Liver (tissue), 9 donors: ENCODE results near the gene NMNAT2. TPM values are rescaled to one million over a fixed set of nuclear protein-coding genes. Genes with fewer than 3 reads are reported as not detected.

Experiments
- DNase-seq: peaks from one replicate; pipeline ENCODE4 v3.0.0-alpha.2; 2017; ENCODE audit warnings: low spot score
- H3K27ac ChIP-seq, 2 donors: one replicate each; pipeline ENCODE4 v1.7.0; 2013; ENCODE audit warnings: inconsistent platforms in 2 of 2, low read length in 2 of 2, control low read depth in 1 of 2, low read depth in 1 of 2, mild to moderate bottlenecking in 1 of 2
- H3K27me3 ChIP-seq, 4 donors: one replicate each; pipeline versions ENCODE4 v1.6.1 to v1.7.0; 2013; ENCODE audit warnings: low read length in 3 of 4, inconsistent platforms in 1 of 4, mild to moderate bottlenecking in 1 of 4, moderate library complexity in 1 of 4; ENCODE audit not compliant: control insufficient read depth in 4 of 4, insufficient read depth in 4 of 4
- H3K36me3 ChIP-seq, 4 donors: one replicate each; pipeline versions ENCODE4 v1.6.1 to v1.7.0; 2013; ENCODE audit warnings: low read length in 3 of 4, mild to moderate bottlenecking in 3 of 4, low read depth in 1 of 4, moderate library complexity in 1 of 4; ENCODE audit not compliant: control insufficient read depth in 4 of 4, insufficient read depth in 3 of 4
- H3K4me1 ChIP-seq, 4 donors: one replicate each; pipeline versions ENCODE4 v1.6.1 to v1.7.0; 2013; ENCODE audit warnings: low read length in 3 of 4, mild to moderate bottlenecking in 3 of 4, moderate library complexity in 1 of 4; ENCODE audit not compliant: control insufficient read depth in 4 of 4, insufficient read depth in 4 of 4
- H3K4me3 ChIP-seq, 3 donors: one replicate each; pipeline versions ENCODE4 v1.6.1 to v1.7.0; 2013; ENCODE audit warnings: low read length in 3 of 3, control low read depth in 1 of 3, low read depth in 1 of 3, mild to moderate bottlenecking in 1 of 3
- H3K9ac ChIP-seq, 2 donors: one replicate each; pipeline ENCODE4 v1.7.0; 2013; ENCODE audit warnings: low read length in 2 of 2, mild to moderate bottlenecking in 2 of 2, moderate library complexity in 2 of 2, control low read depth in 1 of 2, low read depth in 1 of 2
- H3K9me3 ChIP-seq, 4 donors: one replicate each; pipeline versions ENCODE4 v1.6.1 to v1.7.0; 2013; ENCODE audit warnings: low read length in 3 of 4; ENCODE audit not compliant: control insufficient read depth in 4 of 4
- EGR1 ChIP-seq, 2 donors: IDR thresholded peaks; 2 replicates each; pipeline ENCODE4 v1.6.1; 2016 to 2018; ENCODE audit warnings: antibody characterized with exemption in 2 of 2, low read depth in 2 of 2
- FOXA1 ChIP-seq: IDR thresholded peaks from 2 replicates; pipeline ENCODE4 v1.6.1; 2016; ENCODE audit warnings: antibody characterized with exemption
- FOXA2 ChIP-seq: IDR thresholded peaks from 2 replicates; pipeline ENCODE4 v1.6.1; 2016; ENCODE audit warnings: antibody characterized with exemption
- GABPA ChIP-seq, 2 donors: IDR thresholded peaks in 1 of 2; conservative IDR thresholded peaks in 1 of 2; 2 replicates each; pipeline ENCODE4 v1.6.1; 2016; ENCODE audit warnings: antibody characterized with exemption in 2 of 2, mild to moderate bottlenecking in 1 of 2, moderate library complexity in 1 of 2
- HNF4A ChIP-seq, 2 donors: conservative IDR thresholded peaks; 2 replicates each; pipeline ENCODE4 v1.6.1; 2016; ENCODE audit warnings: antibody characterized with exemption in 2 of 2, mild to moderate bottlenecking in 2 of 2
- HNF4G ChIP-seq: IDR thresholded peaks from 2 replicates; pipeline ENCODE4 v1.6.1; 2016; ENCODE audit warnings: antibody characterized with exemption
- JUND ChIP-seq, 2 donors: IDR thresholded peaks; 2 replicates each; pipeline ENCODE4 v1.6.1; 2016; ENCODE audit warnings: antibody characterized with exemption in 2 of 2
- MAX ChIP-seq: IDR thresholded peaks from 2 replicates; pipeline ENCODE4 v1.6.1; 2016; ENCODE audit warnings: antibody characterized with exemption
- NR2F2 ChIP-seq: IDR thresholded peaks from 2 replicates; pipeline ENCODE4 v1.6.1; 2016; ENCODE audit warnings: antibody characterized with exemption
- RAD21 ChIP-seq, 2 donors: IDR thresholded peaks; 2 replicates each; pipeline ENCODE4 v1.6.1; 2016; ENCODE audit warnings: antibody characterized with exemption in 2 of 2, mild to moderate bottlenecking in 2 of 2
- REST ChIP-seq: IDR thresholded peaks from 2 replicates; pipeline ENCODE4 v1.6.1; 2016; ENCODE audit warnings: antibody characterized with exemption, mild to moderate bottlenecking
- SP1 ChIP-seq: IDR thresholded peaks from 2 replicates; pipeline ENCODE4 v1.6.1; 2018; ENCODE audit warnings: antibody characterized with exemption, mild to moderate bottlenecking
- TAF1 ChIP-seq: conservative IDR thresholded peaks from 2 replicates; pipeline ENCODE4 v1.6.1; 2016; ENCODE audit warnings: antibody characterized with exemption, mild to moderate bottlenecking
- YY1 ChIP-seq: IDR thresholded peaks from 2 replicates; pipeline ENCODE4 v1.6.1; 2016; ENCODE audit warnings: antibody characterized with exemption, mild to moderate bottlenecking
- WGBS: extraction: QIAGEN DNeasy Blood & Tissue Kit; methylation state at CpG from one replicate; pipeline ENCODE4 v1.1.7; 2013; 5-methylcytosine and 5-hydroxymethylcytosine counted together
- polyA plus RNA-seq, 2 donors: library from polyadenylated mRNA; stranded (reverse) in 1 of 2; unstranded in 1 of 2; fragments of 200-250 nt in 1 of 2; fragments of >200 nt in 1 of 2; fragmentation: Nextera tagmentation in 1 of 2; extraction: Ambion mirVana in 1 of 2; gene quantifications; one replicate each; pipeline versions ENCODE4 v1.2.1 to v1.2.3, GENCODE V29; 2013 to 2015
- total RNA-seq, 2 donors: library from RNA; depleted of rRNA; stranded (reverse); fragments of >200 nt; gene quantifications; one replicate each; pipeline ENCODE4 v1.2.3, GENCODE V29; 2014
- TF ChIP-seq, protein P1 (sequence below): IDR thresholded peaks from 2 replicates; pipeline ENCODE4 v1.6.1; 2016; ENCODE audit warnings: antibody characterized with exemption
- TF ChIP-seq, protein P2 (sequence below): IDR thresholded peaks from 2 replicates; pipeline ENCODE4 v1.6.1; 2016; ENCODE audit warnings: antibody characterized with exemption
- TF ChIP-seq, protein P3 (sequence below): fragments of 150-350 bp; IDR thresholded peaks from 2 replicates; pipeline ENCODE4 v1.5.1; 2017; ENCODE audit warnings: improper control_type of control experiment, low read depth, low read length; ENCODE audit not compliant: missing input control
- donor health status: healthy.
- donor health status: healthy.
- donor health status: healthy.
- donor health status: healthy.
- donor health status: healthy.

Gene NMNAT2
- total and polyA plus RNA-seq, 4 donors = under 0.01 to 0.07 (median 0.05) TPM; not detected in 1

GRCh38 chr1:183449223-183449770 is 31.1 kb upstream of the NMNAT2 start (continued):
- TF ChIP-seq, protein P1, sequence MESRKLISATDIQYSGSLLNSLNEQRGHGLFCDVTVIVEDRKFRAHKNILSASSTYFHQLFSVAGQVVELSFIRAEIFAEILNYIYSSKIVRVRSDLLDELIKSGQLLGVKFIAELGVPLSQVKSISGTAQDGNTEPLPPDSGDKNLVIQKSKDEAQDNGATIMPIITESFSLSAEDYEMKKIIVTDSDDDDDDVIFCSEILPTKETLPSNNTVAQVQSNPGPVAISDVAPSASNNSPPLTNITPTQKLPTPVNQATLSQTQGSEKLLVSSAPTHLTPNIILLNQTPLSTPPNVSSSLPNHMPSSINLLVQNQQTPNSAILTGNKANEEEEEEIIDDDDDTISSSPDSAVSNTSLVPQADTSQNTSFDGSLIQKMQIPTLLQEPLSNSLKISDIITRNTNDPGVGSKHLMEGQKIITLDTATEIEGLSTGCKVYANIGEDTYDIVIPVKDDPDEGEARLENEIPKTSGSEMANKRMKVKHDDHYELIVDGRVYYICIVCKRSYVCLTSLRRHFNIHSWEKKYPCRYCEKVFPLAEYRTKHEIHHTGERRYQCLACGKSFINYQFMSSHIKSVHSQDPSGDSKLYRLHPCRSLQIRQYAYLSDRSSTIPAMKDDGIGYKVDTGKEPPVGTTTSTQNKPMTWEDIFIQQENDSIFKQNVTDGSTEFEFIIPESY = no peak

DNA sequence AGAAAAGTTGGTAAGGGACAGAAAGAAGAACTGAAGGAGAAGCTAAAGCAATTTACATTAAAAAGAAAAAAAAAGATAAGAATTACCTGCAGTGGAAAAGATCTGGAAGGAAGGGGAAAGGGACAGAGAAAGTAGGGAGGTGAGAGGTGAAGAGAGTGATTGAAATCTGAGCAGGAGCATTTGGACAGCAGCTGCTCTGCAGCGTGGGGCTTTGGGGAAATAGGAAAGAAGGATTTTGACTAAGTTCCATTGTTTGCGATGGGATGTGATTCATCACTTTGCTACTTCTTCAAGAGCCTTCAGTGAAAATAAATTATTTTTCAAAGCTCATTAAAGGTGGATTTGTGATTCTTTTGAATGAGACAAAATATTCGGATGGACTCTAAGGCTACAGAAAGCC is 26.1 kb upstream of the NMNAT2 start:
- H3K27me3 ChIP-seq = no peaks in the 10 kb centered on the region
- WGBS = 80% methylated on average over 3 of the region's 3 CpGs
- H3K9me3 ChIP-seq = no peaks in the 10 kb centered on the region
- H3K27ac ChIP-seq = no peak overlapping the region
- no peak for DNase-seq
- H3K36me3 ChIP-seq = no peaks in the 10 kb centered on the region
- TF ChIP-seq, protein P1 = no peak
- TF ChIP-seq FOXA1 (no peak), TAF1 (no peak), SP1 (no peak), GABPA (IDR thresholded peaks at IDR 0.05 in 1 of 2, conservative IDR thresholded peaks at IDR 0.05 in 1 of 2) (no peak), RAD21 (IDR thresholded peaks at IDR 0.05) (no peak), NR2F2 (no peak), JUND (IDR thresholded peaks at IDR 0.05) (no peak), MAX (no peak)
- TF ChIP-seq, protein P2, sequence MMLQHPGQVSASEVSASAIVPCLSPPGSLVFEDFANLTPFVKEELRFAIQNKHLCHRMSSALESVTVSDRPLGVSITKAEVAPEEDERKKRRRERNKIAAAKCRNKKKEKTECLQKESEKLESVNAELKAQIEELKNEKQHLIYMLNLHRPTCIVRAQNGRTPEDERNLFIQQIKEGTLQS = no peak
- no peaks in the 10 kb centered on the region for H3K4me1 ChIP-seq
- H3K9ac ChIP-seq = no peak overlapping the region
- no peak overlapping the region for H3K4me3 ChIP-seq

GRCh38 chr1:183443466-183443865 is 25.3 kb upstream of the NMNAT2 start:
- no peak for DNase-seq
- Histone ChIP-seq H3K9me3 (no peaks in the 10 kb centered on the region), H3K27me3 (no peaks in the 10 kb centered on the region), H3K9ac (no peak overlapping the region), H3K27ac (no peak overlapping the region), H3K4me1 (no peaks in the 10 kb centered on the region), H3K36me3 (no peaks in the 10 kb centered on the region), H3K4me3 (no peak overlapping the region)
- 56% methylated on average over 1 of the region's 1 CpG for WGBS
- TF ChIP-seq, protein P1 = no peak
- TF ChIP-seq YY1 = no peak
- TF ChIP-seq, protein P3, sequence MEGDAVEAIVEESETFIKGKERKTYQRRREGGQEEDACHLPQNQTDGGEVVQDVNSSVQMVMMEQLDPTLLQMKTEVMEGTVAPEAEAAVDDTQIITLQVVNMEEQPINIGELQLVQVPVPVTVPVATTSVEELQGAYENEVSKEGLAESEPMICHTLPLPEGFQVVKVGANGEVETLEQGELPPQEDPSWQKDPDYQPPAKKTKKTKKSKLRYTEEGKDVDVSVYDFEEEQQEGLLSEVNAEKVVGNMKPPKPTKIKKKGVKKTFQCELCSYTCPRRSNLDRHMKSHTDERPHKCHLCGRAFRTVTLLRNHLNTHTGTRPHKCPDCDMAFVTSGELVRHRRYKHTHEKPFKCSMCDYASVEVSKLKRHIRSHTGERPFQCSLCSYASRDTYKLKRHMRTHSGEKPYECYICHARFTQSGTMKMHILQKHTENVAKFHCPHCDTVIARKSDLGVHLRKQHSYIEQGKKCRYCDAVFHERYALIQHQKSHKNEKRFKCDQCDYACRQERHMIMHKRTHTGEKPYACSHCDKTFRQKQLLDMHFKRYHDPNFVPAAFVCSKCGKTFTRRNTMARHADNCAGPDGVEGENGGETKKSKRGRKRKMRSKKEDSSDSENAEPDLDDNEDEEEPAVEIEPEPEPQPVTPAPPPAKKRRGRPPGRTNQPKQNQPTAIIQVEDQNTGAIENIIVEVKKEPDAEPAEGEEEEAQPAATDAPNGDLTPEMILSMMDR = no peak
- TF ChIP-seq REST = no peak
- no peak for TF ChIP-seq EGR1 (IDR thresholded peaks at IDR 0.05; ENCODE audit: low read depth in 2 of 2)
- no peak for TF ChIP-seq FOXA1
- TF ChIP-seq, protein P2 = no peak
- no peak for TF ChIP-seq HNF4G
- no peak for TF ChIP-seq HNF4A (conservative IDR thresholded peaks at IDR 0.05)
- TF ChIP-seq FOXA2 = no peak
- TF ChIP-seq TAF1 = no peak
- TF ChIP-seq RAD21 (IDR thresholded peaks at IDR 0.05) = no peak
- no peak for TF ChIP-seq MAX
- TF ChIP-seq JUND (IDR thresholded peaks at IDR 0.05) = no peak
- TF ChIP-seq NR2F2 = no peak
